Erythroblast (primary cell): ENCODE data around the gene NACA2.
"Not testable (repeated sequence)": the region's sequence is repeated elsewhere in the genome, so short reads cannot be mapped to it uniquely, and the experiment has no call there.

ENCODE experiments used
- DNase-seq, 2 experiments: peaks; one replicate each; lab custom pipeline; 2025; lab: John Stamatoyannopoulos, UW
- GATA1 ChIP-seq: IDR thresholded peaks from 2 replicates; pipeline ENCODE4 v1.6.1; 2011; ENCODE audit warnings: low read depth, mild to moderate bottlenecking, control low read depth, low read length, moderate library complexity
- POLR2A ChIP-seq: IDR thresholded peaks from 2 replicates; pipeline ENCODE4 v1.6.1; 2011; ENCODE audit warnings: mild to moderate bottlenecking, low read length

Gene NACA2

GRCh38 chr17:61578645-61579044, 12.4 kb downstream of the NACA2 start:
- TF ChIP-seq POLR2A (no peak), GATA1 (no peak)

DNA sequence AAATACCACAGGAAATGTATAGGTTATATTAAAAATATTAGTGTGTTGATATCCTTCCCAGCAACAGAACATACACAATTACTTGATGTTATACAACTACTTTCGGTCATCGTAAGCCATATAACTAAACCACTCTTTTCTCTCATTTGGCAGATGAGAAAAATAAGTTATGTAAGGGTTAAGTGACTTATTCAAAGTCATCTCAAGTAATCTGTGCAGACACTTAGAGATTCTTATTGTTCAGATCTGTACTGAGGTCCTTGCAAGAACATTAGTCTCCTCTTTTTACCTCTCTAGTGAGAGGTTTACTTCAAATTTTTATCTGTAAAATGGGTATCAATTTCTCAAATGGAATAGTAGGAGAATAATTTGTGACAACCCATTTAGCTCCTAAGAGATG, 15.0 kb downstream of the NACA2 start:
- no peak for TF ChIP-seq GATA1
- TF ChIP-seq POLR2A = no peak
- no peak for DNase-seq

More at GRCh38 chr17:61578645-61579044, 12.4 kb downstream of the NACA2 start:
- DNase-seq = no peak

GRCh38 chr17:61575352-61575975, 15.6 kb downstream of the NACA2 start:
- DNase-seq = no peak
- no peak for TF ChIP-seq GATA1
- no peak for TF ChIP-seq POLR2A

DNA sequence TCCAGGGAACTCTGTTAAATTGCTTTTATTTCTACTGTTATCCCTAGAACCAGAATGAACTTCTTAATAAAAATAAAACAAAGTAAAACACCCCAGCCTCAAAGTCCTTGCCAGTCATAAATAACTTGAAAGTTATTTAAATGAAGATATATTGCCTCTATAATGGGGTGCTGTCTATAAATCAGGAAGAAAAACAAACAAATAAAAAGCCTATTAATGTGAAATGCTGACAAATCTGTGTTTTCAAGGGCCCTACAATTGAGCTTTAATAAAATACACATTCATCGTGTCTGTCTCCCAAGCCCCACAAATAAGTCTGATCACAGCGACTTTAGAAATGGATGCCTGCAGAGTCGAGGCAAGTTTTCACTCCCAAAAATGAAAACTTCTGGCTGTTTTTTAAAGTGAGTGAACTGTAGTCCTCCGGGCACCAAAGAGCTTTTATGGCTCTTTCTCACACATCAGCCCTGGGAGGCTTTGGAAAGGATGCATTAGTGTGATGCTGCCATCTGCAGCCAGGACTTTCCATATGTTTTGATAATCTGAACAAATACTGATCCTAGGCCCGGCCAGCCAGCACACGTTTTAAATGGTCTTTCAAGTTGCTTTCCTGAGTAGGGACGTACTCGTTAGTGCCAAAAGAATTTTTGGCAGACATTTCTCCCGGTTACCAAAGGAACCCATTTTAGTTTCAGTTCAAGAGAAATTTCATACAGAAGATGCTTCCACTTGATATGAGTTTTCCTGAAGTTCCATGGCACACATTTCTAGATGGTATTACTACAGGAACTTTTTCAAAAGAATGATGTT, 16.3 kb downstream of the NACA2 start:
- no peak for DNase-seq
- TF ChIP-seq GATA1 (no peak), POLR2A (no peak)

DNA sequence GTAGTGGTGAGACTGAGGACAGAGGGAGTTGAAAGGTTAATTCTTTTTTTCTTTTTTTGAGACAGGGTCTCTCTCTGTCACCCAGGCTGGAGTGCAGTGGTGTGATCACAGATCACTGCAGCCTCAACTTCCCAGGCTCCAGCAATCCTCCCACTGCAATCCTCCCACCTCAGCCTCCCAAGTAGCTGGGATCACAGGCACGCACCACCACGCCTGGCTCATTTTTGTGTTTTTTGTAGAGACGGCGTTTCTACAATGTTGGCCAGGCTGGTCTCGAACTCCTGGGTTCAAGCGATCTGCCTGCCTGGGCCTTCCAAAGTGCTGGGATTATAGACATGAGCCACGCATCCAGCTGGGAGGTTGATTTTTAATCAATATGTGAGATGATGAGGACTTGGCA, 18.5 kb downstream of the NACA2 start:
- DNase-seq = not testable (repeated sequence)

- TF ChIP-seq POLR2A = no peak
- no peak for TF ChIP-seq GATA1
- DNase-seq = no peak
These were observed 19.4 kb downstream of the NACA2 start for GRCh38 chr17:61571624-61572023.

DNA sequence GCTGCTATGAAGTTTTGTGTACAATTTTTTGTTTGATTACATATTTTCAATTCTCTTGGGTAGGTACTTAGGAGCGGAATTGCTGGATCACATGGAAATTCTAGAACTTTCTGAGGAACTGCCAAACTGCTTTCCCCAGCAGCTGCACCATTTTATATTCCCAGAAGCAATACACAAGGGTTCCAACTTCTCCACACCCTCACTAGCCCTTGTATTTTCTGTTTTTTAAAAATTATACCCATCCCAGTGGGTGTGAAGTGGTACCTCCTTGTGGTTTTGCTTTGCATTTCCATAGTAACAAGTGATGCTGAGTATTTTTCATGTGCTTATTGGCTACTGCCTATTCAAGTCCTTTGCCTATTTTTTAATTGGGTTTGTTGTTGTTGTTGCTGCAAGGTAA, 20.9 kb downstream of the NACA2 start:
- TF ChIP-seq POLR2A (no peak), GATA1 (no peak)
- no peak for DNase-seq

DNA sequence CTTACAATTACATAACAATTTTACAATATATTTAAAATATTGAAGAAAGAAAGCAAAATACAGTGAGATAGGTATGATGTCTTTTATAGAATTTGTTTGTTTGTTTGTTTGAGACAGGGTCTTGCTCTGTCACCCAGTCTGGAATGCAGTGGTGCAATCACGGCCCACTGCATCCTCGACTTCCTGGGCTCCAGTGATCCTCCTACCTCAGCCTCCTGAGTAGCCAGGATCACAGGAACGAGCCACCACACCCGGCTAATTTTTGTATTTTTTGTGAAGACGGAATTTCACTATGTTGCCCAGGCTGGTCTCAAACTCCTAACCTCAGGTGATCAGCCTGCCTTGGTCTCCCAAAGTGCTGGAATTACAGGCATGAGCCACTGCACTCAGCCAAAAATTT, 21.5 kb downstream of the NACA2 start:
- DNase-seq = not testable (repeated sequence)

- no peak for DNase-seq
- TF ChIP-seq POLR2A = no peak
- TF ChIP-seq GATA1 = no peak
These were observed 22.6 kb downstream of the NACA2 start for GRCh38 chr17:61568219-61569072.

DNA sequence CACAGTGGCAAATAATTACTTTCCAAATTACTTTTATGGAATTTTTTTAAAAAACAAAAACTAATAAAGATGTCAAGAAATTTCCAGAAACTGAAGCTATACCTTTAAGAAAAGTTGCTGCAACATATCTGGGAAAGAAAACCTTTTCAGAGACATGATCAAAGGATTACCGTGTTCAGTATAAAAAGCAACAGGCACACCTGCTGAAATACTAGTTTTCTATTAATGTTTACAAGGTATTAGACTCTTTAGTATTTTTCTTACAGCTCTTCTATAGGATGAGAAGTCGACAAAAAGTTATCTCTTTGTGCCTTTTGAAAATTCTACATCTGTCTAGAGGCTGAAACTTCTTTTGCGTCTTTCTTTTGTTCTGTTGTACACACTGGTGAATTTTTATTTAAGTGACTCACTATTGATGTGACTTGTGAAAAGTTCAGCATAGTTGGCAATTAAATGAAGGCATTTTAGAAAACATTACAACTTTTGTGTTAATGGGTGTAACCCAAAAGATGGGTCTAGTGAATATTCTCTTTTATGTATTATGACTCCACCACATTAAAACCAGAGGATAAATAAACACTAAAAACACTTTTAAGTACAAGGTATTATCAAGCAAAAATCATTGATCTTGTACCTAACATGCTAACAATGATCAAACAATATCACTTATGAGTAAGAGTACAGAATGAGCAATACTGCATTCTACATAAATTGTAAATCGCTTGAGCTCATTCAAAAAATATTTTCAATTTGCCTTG, 23.8 kb downstream of the NACA2 start:
- no peak for TF ChIP-seq POLR2A
- no peak for TF ChIP-seq GATA1
- DNase-seq = no peak

DNA sequence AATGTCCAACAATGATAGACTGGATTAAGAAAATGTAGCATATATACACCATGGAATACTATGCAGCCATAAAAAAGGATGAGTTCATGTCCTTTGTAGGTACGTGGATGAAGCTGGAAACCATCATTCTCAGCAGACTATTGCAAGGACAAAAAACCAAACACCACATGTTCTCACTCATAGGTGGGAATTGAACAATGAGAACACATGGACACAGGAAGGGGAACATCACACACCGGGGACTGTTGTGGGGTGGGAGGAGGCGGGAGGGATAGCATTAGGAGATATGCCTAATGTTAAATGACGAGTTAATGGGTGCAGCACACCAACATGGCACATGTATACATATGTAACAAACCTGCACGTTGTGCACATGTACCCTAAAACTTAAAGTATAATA, 24.6 kb downstream of the NACA2 start:
- DNase-seq = not testable (repeated sequence)

- DNase-seq = not testable (repeated sequence)
These were observed 25.2 kb downstream of the NACA2 start for GRCh38 chr17:61565850-61566249.

GRCh38 chr17:61565213-61565612, 25.8 kb downstream of the NACA2 start:
- DNase-seq = no peak
- TF ChIP-seq GATA1 = no peak
- no peak for TF ChIP-seq POLR2A

- TF ChIP-seq POLR2A = no peak
- DNase-seq = no peak
These were observed 28.7 kb downstream of the NACA2 start for GRCh38 chr17:61562287-61562686.
